Mucosa of stomach (tissue), 1 donor: ENCODE measurements around the gene DTNB.

ENCODE experiments used
- H3K27me3 ChIP-seq: one replicate; pipeline ENCODE4 v1.7.0; 2013; ENCODE audit warnings: mild to moderate bottlenecking, low read length; ENCODE audit not compliant: control insufficient read depth, insufficient read depth
- H3K36me3 ChIP-seq: one replicate; pipeline ENCODE4 v1.7.0; 2013; ENCODE audit warnings: low read length; ENCODE audit not compliant: control insufficient read depth, insufficient read depth
- H3K4me1 ChIP-seq: one replicate; pipeline ENCODE4 v1.7.0; 2013; ENCODE audit warnings: mild to moderate bottlenecking, low read length; ENCODE audit not compliant: control insufficient read depth, insufficient read depth
- H3K4me3 ChIP-seq: one replicate; pipeline ENCODE4 v1.7.0; 2013; ENCODE audit warnings: low read length
- H3K9ac ChIP-seq: one replicate; pipeline ENCODE4 v1.7.0; 2013; ENCODE audit warnings: mild to moderate bottlenecking, low read length, moderate library complexity
- H3K9me3 ChIP-seq: one replicate; pipeline ENCODE4 v1.7.0; 2013; ENCODE audit warnings: mild to moderate bottlenecking, low read length, moderate library complexity; ENCODE audit not compliant: control insufficient read depth
- donor health status: Pancreatic carcinoma.

The DTNB gene

DNA sequence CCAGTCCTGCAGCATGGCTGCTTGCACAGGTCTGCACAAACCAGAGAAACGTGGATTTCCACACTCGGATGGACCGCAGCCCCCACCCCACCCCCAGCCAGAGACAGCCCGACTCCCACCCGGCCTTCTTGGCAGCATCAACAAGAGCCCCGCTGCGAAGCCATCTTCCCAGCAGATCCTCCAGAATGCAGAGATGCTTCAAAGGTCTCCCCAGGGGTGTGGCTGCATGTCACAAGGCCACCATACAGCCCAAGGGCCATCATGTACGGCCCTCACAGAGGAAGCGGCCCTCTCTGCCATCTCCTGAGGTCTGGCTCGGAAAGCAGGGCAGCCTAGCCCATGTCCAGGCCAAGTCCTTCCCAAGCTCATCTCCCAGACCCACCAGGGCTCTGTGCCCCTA lies 343.1 kb downstream of the DTNB start:
- H3K9ac ChIP-seq = no peak overlapping the region
- no peaks in the 10 kb centered on the region for H3K9me3 ChIP-seq
- no peak overlapping the region for H3K4me3 ChIP-seq
- H3K27me3 ChIP-seq = no peaks in the 10 kb centered on the region
- no peaks in the 10 kb centered on the region for H3K4me1 ChIP-seq
- no peaks in the 10 kb centered on the region for H3K36me3 ChIP-seq

DNA sequence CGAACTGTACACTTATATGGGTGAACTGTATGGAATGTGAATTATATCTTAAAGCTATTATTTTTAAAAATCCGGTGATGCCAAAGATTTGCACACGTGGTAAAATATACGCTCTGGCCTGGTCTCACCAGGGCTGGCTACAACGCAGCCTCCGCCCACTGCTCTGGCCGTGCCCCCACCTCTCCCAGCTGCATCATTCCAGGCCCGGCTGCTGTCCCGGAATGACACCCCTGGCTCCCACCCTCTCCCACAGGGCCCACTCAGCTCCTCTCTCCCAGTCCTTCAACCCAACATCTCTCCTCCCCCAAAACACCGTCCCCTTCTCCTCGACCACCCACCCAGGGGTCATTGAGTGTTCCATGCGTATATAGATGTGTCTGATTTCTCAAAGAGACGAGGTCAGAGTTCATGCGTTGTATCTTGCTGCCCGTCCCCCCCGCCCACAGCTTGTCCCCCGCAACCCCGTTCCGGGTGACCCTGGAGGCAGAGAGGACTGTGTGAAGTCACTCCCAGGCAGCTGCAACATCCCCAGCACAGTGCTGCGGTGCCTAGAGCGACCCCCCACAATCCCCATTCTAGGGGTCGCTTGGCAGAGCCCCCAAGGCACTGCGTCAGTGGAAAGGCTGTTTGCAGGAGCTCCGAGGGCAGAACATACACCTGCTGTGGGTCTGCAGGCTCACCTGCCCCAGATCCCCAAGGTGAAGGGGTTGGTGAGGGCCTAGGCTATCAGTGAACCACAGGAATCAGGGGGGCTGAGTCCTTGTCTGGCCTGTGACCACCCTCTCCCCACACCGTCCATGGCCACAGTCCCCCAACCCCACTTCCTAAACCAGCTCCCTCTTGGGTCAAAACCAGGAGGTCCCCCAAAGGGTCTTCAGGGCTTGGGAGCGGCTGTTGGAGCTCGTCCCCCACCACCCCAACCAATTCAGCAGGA lies 345.0 kb downstream of the DTNB start:
- no peak overlapping the region for H3K4me3 ChIP-seq
- H3K9ac ChIP-seq = no peak overlapping the region
- H3K4me1 ChIP-seq = peaks cover 5% of the 10 kb centered on the region
- H3K27me3 ChIP-seq = no peaks in the 10 kb centered on the region
- no peaks in the 10 kb centered on the region for H3K9me3 ChIP-seq
- no peaks in the 10 kb centered on the region for H3K36me3 ChIP-seq
